Endothelial cell of umbilical vein (primary cell): Measurements from ENCODE around the gene BICD2.

Experiments used
- EZH2 ChIP-seq: IDR thresholded peaks from 2 replicates; pipeline ENCODE4 v1.6.1; 2012; ENCODE audit warnings: borderline replicate concordance, low read depth, mild to moderate bottlenecking, moderate library complexity, low read length, inconsistent platforms; ENCODE audit not compliant: severe bottlenecking
- TF ChIP-seq, protein P1 (sequence below): IDR thresholded peaks from 2 replicates; pipeline ENCODE4 v1.6.1; 2011; ENCODE audit not compliant: insufficient read depth, insufficient read length
- TF ChIP-seq, protein P2 (sequence below), 2 donors: IDR thresholded peaks; 1 replicate in 1 of 2; 2 replicates in 1 of 2; pipeline ENCODE4 v1.5.1; 2011; ENCODE audit warnings: low read length in 2 of 2, mild to moderate bottlenecking in 2 of 2, moderate library complexity in 2 of 2, control low read depth in 1 of 2, inconsistent platforms in 1 of 2, low read depth in 1 of 2; ENCODE audit not compliant: insufficient read depth in 1 of 2; ENCODE audit errors: extremely low read depth in 1 of 2

DNA sequence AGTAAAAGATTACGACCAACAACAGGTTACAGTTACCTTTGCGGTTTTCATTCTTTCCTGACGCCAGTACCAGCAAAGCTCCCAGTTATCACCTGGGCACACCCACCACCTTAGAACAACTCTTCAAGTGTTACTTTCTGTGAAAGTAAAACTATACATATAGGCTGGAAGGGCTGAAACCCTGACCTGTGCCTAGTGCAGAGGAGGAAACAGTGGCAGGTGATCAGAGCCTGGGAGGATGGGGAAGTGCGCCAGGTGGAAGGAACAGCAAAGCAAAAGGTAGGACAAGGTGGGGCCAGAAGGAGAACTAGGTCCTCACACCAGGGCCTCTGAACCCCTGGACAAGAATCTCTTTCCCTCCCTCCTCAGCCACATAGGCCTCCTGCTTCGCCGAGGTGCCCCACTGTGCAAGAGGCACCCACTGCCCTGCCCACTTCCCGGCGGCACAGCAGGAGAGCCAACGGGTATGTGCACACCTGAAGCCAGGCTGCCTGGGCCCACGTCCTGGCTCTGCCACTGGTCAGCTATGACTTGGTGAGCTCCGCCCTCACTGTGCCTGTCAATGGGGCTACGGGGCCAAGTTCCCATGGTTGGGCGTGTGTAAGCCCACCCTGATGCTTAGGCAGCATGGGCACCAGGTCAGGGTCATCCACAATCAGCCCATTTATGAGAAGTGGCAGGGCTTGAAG, 26.9 kb downstream of the BICD2 start:
- TF ChIP-seq, protein P1, sequence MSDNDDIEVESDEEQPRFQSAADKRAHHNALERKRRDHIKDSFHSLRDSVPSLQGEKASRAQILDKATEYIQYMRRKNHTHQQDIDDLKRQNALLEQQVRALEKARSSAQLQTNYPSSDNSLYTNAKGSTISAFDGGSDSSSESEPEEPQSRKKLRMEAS = no peak
- TF ChIP-seq, protein P2, sequence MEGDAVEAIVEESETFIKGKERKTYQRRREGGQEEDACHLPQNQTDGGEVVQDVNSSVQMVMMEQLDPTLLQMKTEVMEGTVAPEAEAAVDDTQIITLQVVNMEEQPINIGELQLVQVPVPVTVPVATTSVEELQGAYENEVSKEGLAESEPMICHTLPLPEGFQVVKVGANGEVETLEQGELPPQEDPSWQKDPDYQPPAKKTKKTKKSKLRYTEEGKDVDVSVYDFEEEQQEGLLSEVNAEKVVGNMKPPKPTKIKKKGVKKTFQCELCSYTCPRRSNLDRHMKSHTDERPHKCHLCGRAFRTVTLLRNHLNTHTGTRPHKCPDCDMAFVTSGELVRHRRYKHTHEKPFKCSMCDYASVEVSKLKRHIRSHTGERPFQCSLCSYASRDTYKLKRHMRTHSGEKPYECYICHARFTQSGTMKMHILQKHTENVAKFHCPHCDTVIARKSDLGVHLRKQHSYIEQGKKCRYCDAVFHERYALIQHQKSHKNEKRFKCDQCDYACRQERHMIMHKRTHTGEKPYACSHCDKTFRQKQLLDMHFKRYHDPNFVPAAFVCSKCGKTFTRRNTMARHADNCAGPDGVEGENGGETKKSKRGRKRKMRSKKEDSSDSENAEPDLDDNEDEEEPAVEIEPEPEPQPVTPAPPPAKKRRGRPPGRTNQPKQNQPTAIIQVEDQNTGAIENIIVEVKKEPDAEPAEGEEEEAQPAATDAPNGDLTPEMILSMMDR (IDR thresholded peaks at IDR 0.05; ENCODE audit: extremely low read depth in 1 of 2, insufficient read depth in 1 of 2, low read depth in 1 of 2, low read length in 2 of 2) = no peak
- no peak for TF ChIP-seq EZH2
